ENCODE measurements around the gene WDTC1.
A peak's percentile ranks its signal among the peaks of the same experiment; 100 is the strongest.
"Not testable (repeated sequence)": the region's sequence is repeated elsewhere in the genome, so short reads cannot be mapped to it uniquely, and the experiment has no call there.

Gene WDTC1, protein sequence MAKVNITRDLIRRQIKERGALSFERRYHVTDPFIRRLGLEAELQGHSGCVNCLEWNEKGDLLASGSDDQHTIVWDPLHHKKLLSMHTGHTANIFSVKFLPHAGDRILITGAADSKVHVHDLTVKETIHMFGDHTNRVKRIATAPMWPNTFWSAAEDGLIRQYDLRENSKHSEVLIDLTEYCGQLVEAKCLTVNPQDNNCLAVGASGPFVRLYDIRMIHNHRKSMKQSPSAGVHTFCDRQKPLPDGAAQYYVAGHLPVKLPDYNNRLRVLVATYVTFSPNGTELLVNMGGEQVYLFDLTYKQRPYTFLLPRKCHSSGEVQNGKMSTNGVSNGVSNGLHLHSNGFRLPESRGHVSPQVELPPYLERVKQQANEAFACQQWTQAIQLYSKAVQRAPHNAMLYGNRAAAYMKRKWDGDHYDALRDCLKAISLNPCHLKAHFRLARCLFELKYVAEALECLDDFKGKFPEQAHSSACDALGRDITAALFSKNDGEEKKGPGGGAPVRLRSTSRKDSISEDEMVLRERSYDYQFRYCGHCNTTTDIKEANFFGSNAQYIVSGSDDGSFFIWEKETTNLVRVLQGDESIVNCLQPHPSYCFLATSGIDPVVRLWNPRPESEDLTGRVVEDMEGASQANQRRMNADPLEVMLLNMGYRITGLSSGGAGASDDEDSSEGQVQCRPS

DNA sequence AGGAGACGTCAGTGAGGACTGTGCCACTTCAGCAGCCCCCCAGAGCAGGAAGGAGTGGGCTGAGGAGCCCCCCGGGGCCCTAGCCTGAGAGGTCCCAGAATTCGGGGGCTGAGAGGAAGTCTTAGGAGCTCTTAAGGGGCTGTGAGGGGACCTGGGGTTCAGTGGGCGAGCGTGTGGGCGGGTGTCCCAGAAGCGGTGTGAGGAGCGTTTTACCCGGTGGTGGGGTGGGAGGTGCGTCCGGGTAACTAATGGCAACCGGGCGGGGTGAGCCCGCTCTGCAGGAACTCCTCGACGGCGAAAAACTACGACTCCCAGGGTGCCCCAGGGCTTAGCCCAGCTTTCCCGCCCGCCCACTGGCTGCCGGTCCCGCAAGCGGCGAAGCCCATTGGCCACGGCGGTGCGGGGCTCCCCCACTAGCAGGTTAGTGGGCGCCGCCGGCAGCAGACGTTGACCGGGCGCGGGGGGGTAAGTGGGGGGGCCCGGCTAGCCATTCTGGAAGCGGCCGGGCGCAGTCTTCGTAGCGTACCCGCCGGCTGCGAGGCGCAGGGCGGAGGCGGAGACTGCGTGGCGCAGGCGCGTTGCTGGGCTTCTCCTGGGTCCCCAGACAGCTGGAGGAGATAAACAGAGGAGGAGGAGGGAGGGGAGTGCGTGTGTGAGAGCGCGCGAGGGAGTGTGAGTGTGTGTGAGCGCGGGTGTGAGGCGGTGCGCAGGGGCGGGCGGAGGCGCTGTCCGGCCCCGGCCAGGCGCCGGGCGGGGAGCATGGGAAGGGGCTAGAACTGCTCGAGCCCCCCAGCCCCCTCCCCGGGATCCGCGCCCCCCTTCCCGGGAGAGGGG lies at the start of gene WDTC1:
Gene WDTC1, plus strand, starts transcription at position 584 of the 834 bp plus-strand sequence. CDS start 26,423 bp downstream, outside the sequence.
- DNase-seq = peak; percentile 98

GRCh38 chr1:27184665-27185064 lies 49.8 kb upstream of the WDTC1 start:
- DNase-seq = not testable (repeated sequence)

GRCh38 chr1:27192039-27192529 lies 42.3 kb upstream of the WDTC1 start:
- DNase-seq = no peak

DNA sequence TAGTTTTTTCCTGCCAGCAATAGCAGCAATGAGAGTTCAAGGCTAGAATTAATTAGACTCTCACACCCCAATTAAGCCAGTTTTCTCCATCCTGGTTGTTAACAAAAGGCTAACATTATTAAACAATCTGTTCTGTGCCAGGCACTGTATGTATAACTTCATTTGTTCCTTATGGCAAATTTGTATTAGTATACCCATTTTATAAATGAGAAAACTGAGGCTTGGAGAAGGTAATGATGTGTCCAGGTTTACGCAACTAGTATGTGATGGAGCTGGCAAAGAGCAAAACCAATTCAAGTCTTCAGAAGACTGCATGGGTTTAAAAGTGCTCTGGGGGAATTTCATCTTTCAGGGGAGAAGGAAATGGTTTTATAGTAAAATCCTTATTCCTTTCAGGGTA lies 41.2 kb upstream of the WDTC1 start:
- DNase-seq = no peak

GRCh38 chr1:27201295-27201694 lies 33.1 kb upstream of the WDTC1 start:
- no peak for DNase-seq

DNA sequence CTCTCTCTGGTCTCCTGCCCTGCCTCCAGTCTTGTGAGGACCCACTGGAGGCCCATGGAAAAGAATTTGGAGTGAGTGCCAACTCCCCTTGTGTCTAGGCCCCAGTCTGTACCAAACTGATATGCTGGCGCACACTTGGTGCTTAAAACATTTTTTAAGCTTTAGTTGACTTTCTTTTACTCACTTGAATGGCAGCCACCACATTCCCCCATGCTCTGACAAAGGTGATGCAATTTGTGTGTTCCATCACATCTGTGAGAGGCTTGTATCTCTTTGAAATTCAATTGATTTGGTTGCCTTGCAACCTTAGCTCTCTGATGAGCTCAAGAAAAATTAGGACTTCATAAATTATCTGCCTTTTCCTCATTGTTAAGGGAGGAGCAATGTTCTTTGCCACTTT lies 30.5 kb upstream of the WDTC1 start:
- no peak for DNase-seq

DNA sequence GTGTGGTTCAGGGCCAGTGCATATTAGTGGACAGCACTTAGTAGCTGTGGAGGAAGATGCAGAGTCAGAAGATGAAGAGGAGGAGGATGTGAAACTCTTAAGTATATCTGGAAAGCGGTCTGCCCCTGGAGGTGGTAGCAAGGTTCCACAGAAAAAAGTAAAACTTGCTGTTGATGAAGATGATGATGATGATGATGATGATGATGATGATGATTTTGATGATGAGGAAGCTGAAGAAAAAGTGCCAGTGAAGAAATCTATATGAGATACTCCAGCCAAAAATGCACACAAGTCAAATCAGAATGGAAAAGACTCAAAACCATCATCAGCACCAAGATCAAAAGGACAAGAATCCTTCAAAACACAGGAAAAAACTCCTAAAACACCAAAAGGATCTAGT lies 27.2 kb upstream of the WDTC1 start:
- not testable (repeated sequence) for DNase-seq

- DNase-seq = not testable (repeated sequence)
These were observed 26.1 kb upstream of the WDTC1 start for GRCh38 chr1:27208143-27208850.

- no peak for DNase-seq
These were observed 18.0 kb upstream of the WDTC1 start for GRCh38 chr1:27216466-27216865.

DNA sequence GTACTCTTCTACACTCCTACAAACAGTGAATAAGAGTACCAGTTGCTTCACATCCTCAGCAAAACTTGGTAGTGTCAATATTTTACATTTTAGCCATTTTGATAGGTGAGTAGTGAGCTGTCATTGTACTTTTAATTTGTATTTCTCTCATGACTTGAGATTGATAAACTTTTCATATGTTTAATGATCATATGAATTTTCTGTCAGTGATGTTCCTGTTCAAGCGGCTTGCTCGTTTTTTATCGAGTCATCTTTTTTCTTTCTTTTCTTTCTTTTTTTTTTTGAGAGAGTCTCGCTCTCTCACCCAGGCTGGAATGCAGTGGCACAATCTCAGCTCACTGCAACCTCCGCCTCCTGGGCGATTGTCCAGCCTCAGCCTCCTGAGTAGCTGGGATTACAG lies 17.0 kb upstream of the WDTC1 start:
- no peak for DNase-seq

GRCh38 chr1:27218736-27219135 lies 15.7 kb upstream of the WDTC1 start:
- no peak for DNase-seq

DNA sequence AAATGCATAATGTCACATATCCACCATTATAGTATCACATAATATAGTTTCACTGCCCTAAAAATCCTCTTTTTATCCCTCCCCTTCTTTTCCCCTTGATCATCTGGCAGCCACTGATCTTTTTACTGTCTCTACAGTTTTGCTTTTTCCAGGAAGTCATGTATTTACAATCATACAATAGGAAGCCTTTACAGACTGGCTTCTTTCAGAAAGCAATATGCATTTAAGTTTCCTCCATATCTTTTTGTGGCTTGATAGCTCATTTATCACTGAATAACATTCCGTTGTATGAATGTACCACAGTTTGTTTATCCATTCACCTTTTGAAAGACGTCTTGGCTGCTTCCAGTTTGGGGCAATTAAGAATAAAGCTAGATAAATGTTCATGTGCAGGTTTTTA lies 14.3 kb upstream of the WDTC1 start:
- peak; percentile 55 for DNase-seq

GRCh38 chr1:27220702-27221497 lies 13.5 kb upstream of the WDTC1 start:
- not testable (repeated sequence) for DNase-seq

- DNase-seq = no peak
These were observed 8.8 kb upstream of the WDTC1 start for GRCh38 chr1:27225621-27226020.

DNA sequence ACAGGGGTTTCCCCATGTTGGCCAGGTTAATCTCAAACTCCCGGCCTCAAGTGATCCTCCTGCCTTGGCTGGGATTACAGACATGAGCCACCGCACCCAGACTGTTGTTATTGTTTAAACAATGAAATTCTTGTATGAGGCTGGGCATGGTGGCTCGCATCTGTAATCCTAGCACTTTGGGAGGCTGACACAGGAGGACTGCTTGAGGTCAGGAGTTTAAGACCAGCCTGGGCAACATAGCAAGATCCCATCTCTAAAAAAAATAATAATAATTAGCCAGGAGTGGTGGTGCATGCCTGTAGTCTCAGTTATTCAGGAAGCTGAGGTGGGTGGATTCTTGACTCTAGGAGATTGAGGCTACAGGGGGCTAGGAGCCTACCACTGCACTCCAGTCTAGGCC lies 6.7 kb upstream of the WDTC1 start:
- DNase-seq = no peak

DNA sequence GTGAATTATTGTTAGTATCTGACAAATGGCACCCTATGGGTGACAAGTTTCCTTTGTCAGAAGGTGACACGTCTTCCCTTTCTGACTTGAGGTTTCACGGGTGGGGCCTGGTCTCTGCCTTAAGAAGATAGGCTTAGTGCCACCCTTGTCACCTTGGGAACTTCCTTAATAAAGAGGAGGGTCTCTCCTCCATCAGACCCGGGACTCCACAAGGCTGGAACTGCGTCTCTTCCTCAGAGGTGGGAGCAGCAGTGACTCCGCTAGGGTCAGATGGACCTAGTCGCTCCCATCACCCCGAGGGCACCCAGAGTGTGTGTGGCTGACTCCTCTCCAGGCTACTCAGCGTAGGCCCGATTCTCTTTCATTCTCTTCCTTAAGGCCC lies 774 bp upstream of the WDTC1 start:
- DNase-seq = no peak

DNA sequence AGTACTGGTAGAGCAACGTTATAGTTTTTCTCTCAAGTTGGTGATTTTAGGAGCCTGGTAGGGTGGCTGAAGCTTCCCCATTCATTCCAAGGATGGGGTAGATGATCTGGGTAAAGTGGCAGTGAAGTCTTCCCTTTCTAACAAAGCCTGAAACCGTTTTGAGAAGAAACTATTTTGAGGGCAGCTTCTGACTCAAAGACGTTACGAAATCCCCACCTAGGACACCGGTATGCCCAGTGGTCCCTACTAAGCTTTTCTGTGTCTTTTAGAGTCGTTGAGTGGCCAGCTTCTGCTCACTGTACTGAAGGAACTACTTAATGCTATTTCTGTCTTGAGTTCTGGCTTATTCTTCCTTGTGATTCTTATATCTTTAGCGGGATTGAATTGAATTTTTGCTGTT lies 1.4 kb downstream of the WDTC1 start:
- no peak for DNase-seq

DNA sequence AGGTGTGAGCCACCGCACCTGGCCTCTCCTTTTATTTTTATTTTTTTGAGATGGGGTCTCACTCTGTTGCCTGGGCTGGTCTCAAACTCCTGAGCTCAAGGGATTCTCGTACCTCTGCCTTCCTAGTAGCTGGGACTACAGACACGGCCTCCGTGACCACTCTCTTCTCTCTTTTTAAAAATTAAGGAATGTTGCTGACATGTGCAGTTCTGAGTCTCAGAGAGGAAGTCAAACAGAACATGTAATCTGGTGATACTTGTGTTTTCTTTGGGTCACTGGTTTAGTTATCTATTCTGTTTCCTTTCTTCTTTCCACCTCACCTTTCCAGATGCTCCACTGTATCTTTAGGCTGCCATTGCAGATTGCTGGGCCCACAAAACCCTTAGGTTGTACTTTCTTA lies 2.7 kb downstream of the WDTC1 start:
- DNase-seq = no peak

- no peak for DNase-seq
These were observed 3.6 kb downstream of the WDTC1 start for GRCh38 chr1:27238032-27238431.

DNA sequence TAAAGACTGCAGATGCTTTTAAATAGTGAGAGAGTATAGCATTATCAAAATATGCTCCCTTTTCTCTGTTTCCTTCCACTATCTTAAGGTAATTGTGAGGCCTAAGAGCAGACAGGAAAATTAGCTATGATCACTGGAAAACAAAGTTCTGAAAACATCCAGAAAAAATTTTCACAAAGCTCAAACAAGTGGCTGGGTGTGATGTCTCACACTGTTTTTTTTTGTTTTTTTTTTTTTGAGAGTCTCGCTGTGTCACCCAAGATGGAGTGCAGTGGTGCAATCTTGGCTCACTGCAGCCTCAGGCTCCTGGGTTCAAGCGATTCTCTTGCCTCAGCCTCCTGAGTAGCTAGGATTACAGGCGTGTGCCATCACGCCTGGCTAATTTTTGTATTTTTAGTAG lies 7.2 kb downstream of the WDTC1 start:
- no peak for DNase-seq

DNA sequence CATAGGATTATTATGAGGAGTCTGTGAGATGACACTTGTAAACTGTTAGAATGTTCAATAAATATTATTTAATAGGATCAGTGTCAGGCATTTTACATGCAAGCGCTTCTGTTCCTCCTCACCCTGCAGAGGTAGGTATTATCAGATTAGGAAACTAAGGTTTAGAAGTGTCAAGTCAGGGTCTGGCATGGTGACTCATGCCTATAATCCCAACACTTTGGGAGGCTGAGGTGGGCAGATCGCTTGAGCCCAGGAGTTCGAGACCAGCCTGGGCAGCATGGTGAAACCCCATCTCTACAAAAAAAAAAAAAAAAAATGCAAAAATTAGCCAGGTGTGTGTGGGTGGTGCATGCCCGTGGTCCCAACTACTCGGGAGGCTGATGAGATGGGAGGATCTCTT lies 9.2 kb downstream of the WDTC1 start:
- not testable (repeated sequence) for DNase-seq

DNA sequence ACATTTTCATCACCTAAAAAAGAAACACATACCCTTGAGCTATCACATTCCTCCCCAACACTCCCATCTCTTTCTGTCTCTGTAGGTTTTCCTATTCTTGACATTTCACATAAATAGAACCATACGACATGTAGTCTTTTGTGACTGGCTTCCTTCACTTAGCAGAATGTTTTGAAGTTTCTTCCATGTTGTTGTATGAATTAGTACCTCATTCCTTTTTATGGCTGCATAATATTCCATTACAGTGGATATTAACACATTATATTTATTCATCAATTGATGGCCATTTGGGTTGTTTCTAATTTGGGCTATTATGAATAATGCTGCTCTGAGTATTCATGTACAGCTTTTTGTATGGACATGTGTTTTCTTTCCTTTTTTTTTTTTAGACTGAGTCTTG lies 11.8 kb downstream of the WDTC1 start:
- DNase-seq = no peak

All from DMS153 (cell line).